Measurements from ENCODE around the gene TRAPPC3. TPM values are rescaled to one million over a fixed set of nuclear protein-coding genes. Genes with fewer than 3 reads are reported as not detected.
"Not testable (repeated sequence)": the region's sequence is repeated elsewhere in the genome, so short reads cannot be mapped to it uniquely, and the experiment has no call there.

TRAPPC3 gene
- total and polyA plus RNA-seq, 4 donors = 59.7 to 83.4 (median 80.9) TPM

GRCh38 chr1:36159614-36160387 is 10.5 kb upstream of the TRAPPC3 start:
- DNase-seq (ENCODE audit: low read depth in 4 of 6, low spot score in 6 of 6) = no peak
- peaks cover 33% of the 10 kb centered on the region for H3K36me3 ChIP-seq (ENCODE audit: control insufficient read depth, insufficient read depth, low read length)
- WGBS (ENCODE audit: insufficient coverage) = 73% methylated on average over 9 of the region's 10 CpGs
- H3K27me3 ChIP-seq (ENCODE audit: control insufficient read depth, insufficient read depth, low read length) = no peaks in the 10 kb centered on the region
- peak overlapping the region; percentile 16 for H3K27ac ChIP-seq (ENCODE audit: low read depth, low read length)
- peaks cover 55% of the 10 kb centered on the region for H3K4me1 ChIP-seq (ENCODE audit: control insufficient read depth, insufficient read depth, low read length)
- no peaks in the 10 kb centered on the region for H3K9me3 ChIP-seq (ENCODE audit: control insufficient read depth, insufficient read depth, low read length)
- no peak overlapping the region for H3K4me3 ChIP-seq (ENCODE audit: low read depth, low read length)

- not testable (repeated sequence) for H3K27ac ChIP-seq (ENCODE audit: low read depth, low read length); H3K9me3 ChIP-seq (ENCODE audit: control insufficient read depth, insufficient read depth, low read length); H3K4me3 ChIP-seq (ENCODE audit: low read depth, low read length); DNase-seq (ENCODE audit: low read depth in 4 of 6, low spot score in 6 of 6); H3K27me3 ChIP-seq (ENCODE audit: control insufficient read depth, insufficient read depth, low read length)
- Histone ChIP-seq H3K4me1 (ENCODE audit: control insufficient read depth, insufficient read depth, low read length) (peaks cover 57% of the 10 kb centered on the region), H3K36me3 (ENCODE audit: control insufficient read depth, insufficient read depth, low read length) (peaks cover 29% of the 10 kb centered on the region)
- 90% methylated on average over 2 of the region's 10 CpGs for WGBS (ENCODE audit: insufficient coverage)
Observed at GRCh38 chr1:36158827-36159252, 9.6 kb upstream of the TRAPPC3 start.

- H3K4me1 ChIP-seq (ENCODE audit: control insufficient read depth, insufficient read depth, low read length) = peaks cover 57% of the 10 kb centered on the region
- peaks cover 29% of the 10 kb centered on the region for H3K36me3 ChIP-seq (ENCODE audit: control insufficient read depth, insufficient read depth, low read length)
- H3K27ac ChIP-seq (ENCODE audit: low read depth, low read length) = peak overlapping the region; percentile 96
- WGBS (ENCODE audit: insufficient coverage) = 40% methylated on average over 6 of the region's 9 CpGs
- H3K9me3 ChIP-seq (ENCODE audit: control insufficient read depth, insufficient read depth, low read length) = no peaks in the 10 kb centered on the region
- no peaks in the 10 kb centered on the region for H3K27me3 ChIP-seq (ENCODE audit: control insufficient read depth, insufficient read depth, low read length)
- DNase-seq (ENCODE audit: low read depth in 4 of 6, low spot score in 6 of 6) = no peak
- peak overlapping the region; percentile 91 for H3K4me3 ChIP-seq (ENCODE audit: low read depth, low read length)
Observed at GRCh38 chr1:36157973-36158826, 8.9 kb upstream of the TRAPPC3 start.

- peak in 1 of 6 donors; percentile 68 for DNase-seq (ENCODE audit: low read depth in 4 of 6, low spot score in 6 of 6)
- Histone ChIP-seq H3K27ac (ENCODE audit: low read depth, low read length) (peak overlapping the region; percentile 96), H3K27me3 (ENCODE audit: control insufficient read depth, insufficient read depth, low read length) (no peaks in the 10 kb centered on the region), H3K4me3 (ENCODE audit: low read depth, low read length) (peak overlapping the region; percentile 91), H3K4me1 (ENCODE audit: control insufficient read depth, insufficient read depth, low read length) (peaks cover 57% of the 10 kb centered on the region), H3K36me3 (ENCODE audit: control insufficient read depth, insufficient read depth, low read length) (peaks cover 27% of the 10 kb centered on the region), H3K9me3 (ENCODE audit: control insufficient read depth, insufficient read depth, low read length) (no peaks in the 10 kb centered on the region)
- 3% methylated on average over 7 of the region's 9 CpGs for WGBS (ENCODE audit: insufficient coverage)
Observed at GRCh38 chr1:36157115-36157903, 8.0 kb upstream of the TRAPPC3 start.

- H3K4me1 ChIP-seq (ENCODE audit: control insufficient read depth, insufficient read depth, low read length) = peaks cover 55% of the 10 kb centered on the region
- under 1% methylated on average over 47 of the region's 69 CpGs for WGBS (ENCODE audit: insufficient coverage)
- H3K9me3 ChIP-seq (ENCODE audit: control insufficient read depth, insufficient read depth, low read length) = no peaks in the 10 kb centered on the region
- H3K36me3 ChIP-seq (ENCODE audit: control insufficient read depth, insufficient read depth, low read length) = peaks cover 20% of the 10 kb centered on the region
- DNase-seq (ENCODE audit: low read depth in 4 of 6, low spot score in 6 of 6) = peak in 3 of 6 donors; percentile 76 to 94 (median 92)
- peak overlapping the region; percentile 91 for H3K4me3 ChIP-seq (ENCODE audit: low read depth, low read length)
- no peaks in the 10 kb centered on the region for H3K27me3 ChIP-seq (ENCODE audit: control insufficient read depth, insufficient read depth, low read length)
- peak overlapping the region; percentile 96 for H3K27ac ChIP-seq (ENCODE audit: low read depth, low read length)
Observed at GRCh38 chr1:36156329-36157114, 7.2 kb upstream of the TRAPPC3 start.

GRCh38 chr1:36155408-36156328 is 6.4 kb upstream of the TRAPPC3 start, which contains the start of gene MAP7D1:
TSS of gene MAP7D1 (plus strand) at chr1:36156160. CDS start at chr1:36156418, 258 bp downstream.
- peaks cover 55% of the 10 kb centered on the region for H3K4me1 ChIP-seq (ENCODE audit: control insufficient read depth, insufficient read depth, low read length)
- peaks cover 13% of the 10 kb centered on the region for H3K36me3 ChIP-seq (ENCODE audit: control insufficient read depth, insufficient read depth, low read length)
- H3K4me3 ChIP-seq (ENCODE audit: low read depth, low read length) = peak within 1 kb of the TSS; percentile 91
- peak in 2 of 6 donors; percentile 90 to 93 for DNase-seq (ENCODE audit: low read depth in 4 of 6, low spot score in 6 of 6)
- H3K27ac ChIP-seq (ENCODE audit: low read depth, low read length) = peak within 1 kb of the TSS; percentile 98
- H3K9me3 ChIP-seq (ENCODE audit: control insufficient read depth, insufficient read depth, low read length) = no peaks in the 10 kb centered on the region
- under 1% methylated on average over 81 of the region's 88 CpGs for WGBS (ENCODE audit: insufficient coverage)
- H3K27me3 ChIP-seq (ENCODE audit: control insufficient read depth, insufficient read depth, low read length) = no peaks in the 10 kb centered on the region

GRCh38 chr1:36154765-36155407 is 5.6 kb upstream of the TRAPPC3 start:
- peaks cover 9% of the 10 kb centered on the region for H3K36me3 ChIP-seq (ENCODE audit: control insufficient read depth, insufficient read depth, low read length)
- H3K9me3 ChIP-seq (ENCODE audit: control insufficient read depth, insufficient read depth, low read length) = no peaks in the 10 kb centered on the region
- peaks cover 55% of the 10 kb centered on the region for H3K4me1 ChIP-seq (ENCODE audit: control insufficient read depth, insufficient read depth, low read length)
- 100% methylated on average over 1 of the region's 6 CpGs for WGBS (ENCODE audit: insufficient coverage)
- peak overlapping the region; percentile 98 for H3K27ac ChIP-seq (ENCODE audit: low read depth, low read length)
- H3K4me3 ChIP-seq (ENCODE audit: low read depth, low read length) = peak overlapping the region; percentile 67
- H3K27me3 ChIP-seq (ENCODE audit: control insufficient read depth, insufficient read depth, low read length) = no peaks in the 10 kb centered on the region
- peak in 2 of 6 donors; percentile 49 to 60 for DNase-seq (ENCODE audit: low read depth in 4 of 6, low spot score in 6 of 6)

GRCh38 chr1:36154335-36154734 is 5.0 kb upstream of the TRAPPC3 start:
- 87% methylated on average over 3 of the region's 6 CpGs for WGBS (ENCODE audit: insufficient coverage)

More at GRCh38 chr1:36154335-36154734, 5.0 kb upstream of the TRAPPC3 start:
- no peak for DNase-seq (ENCODE audit: low read depth in 4 of 6, low spot score in 6 of 6)
- Histone ChIP-seq H3K4me3 (ENCODE audit: low read depth, low read length) (no peak overlapping the region), H3K36me3 (ENCODE audit: control insufficient read depth, insufficient read depth, low read length) (peaks cover 3% of the 10 kb centered on the region), H3K27me3 (ENCODE audit: control insufficient read depth, insufficient read depth, low read length) (no peaks in the 10 kb centered on the region), H3K9me3 (ENCODE audit: control insufficient read depth, insufficient read depth, low read length) (no peaks in the 10 kb centered on the region), H3K27ac (ENCODE audit: low read depth, low read length) (peak overlapping the region; percentile 98), H3K4me1 (ENCODE audit: control insufficient read depth, insufficient read depth, low read length) (peaks cover 53% of the 10 kb centered on the region)

Measured in spinal cord (tissue), 10 donors.